ENCODE results near the gene TMEM218.

TMEM218 gene

GRCh38 chr11:125141686-125142535 is 30.5 kb upstream of the TMEM218 start:
- Histone ChIP-seq H3K4me1 (ENCODE audit: low read depth, poor library complexity, severe bottlenecking) (no peaks in the 10 kb centered on the region), H3K79me2 (ENCODE audit: insufficient read depth, low read depth) (no peaks in the 10 kb centered on the region), H3K27ac (no peak overlapping the region), H4K20me1 (ENCODE audit: insufficient read depth) (no peaks in the 10 kb centered on the region), H3K9ac (no peak overlapping the region), H3K27me3 (ENCODE audit: insufficient read depth, low read depth) (no peaks in the 10 kb centered on the region), H2AFZ (ENCODE audit: low read depth) (no peak overlapping the region), H3K36me3 (ENCODE audit: insufficient read depth) (no peaks in the 10 kb centered on the region), H3K4me2 (no peak overlapping the region), H3K4me3 (IDR thresholded peaks at IDR 0.05; ENCODE audit: insufficient read depth, low read depth, low read length) (no peak overlapping the region)
- TF ChIP-seq CTCF (conservative IDR thresholded peaks at IDR 0.05; ENCODE audit: low read depth, low read length): peak; percentile 92

GRCh38 chr11:125141178-125141577 is 29.8 kb upstream of the TMEM218 start:
- no peak overlapping the region for H3K4me3 ChIP-seq (IDR thresholded peaks at IDR 0.05; ENCODE audit: insufficient read depth, low read depth, low read length)
- no peak overlapping the region for H2AFZ ChIP-seq (ENCODE audit: low read depth)
- no peaks in the 10 kb centered on the region for H3K4me1 ChIP-seq (ENCODE audit: low read depth, poor library complexity, severe bottlenecking)
- no peak overlapping the region for H3K27ac ChIP-seq
- H4K20me1 ChIP-seq (ENCODE audit: insufficient read depth): no peaks in the 10 kb centered on the region
- H3K4me2 ChIP-seq: no peak overlapping the region
- H3K9ac ChIP-seq: no peak overlapping the region
- no peaks in the 10 kb centered on the region for H3K79me2 ChIP-seq (ENCODE audit: insufficient read depth, low read depth)
- no peaks in the 10 kb centered on the region for H3K27me3 ChIP-seq (ENCODE audit: insufficient read depth, low read depth)
- H3K36me3 ChIP-seq (ENCODE audit: insufficient read depth): no peaks in the 10 kb centered on the region
- TF ChIP-seq CTCF (conservative IDR thresholded peaks at IDR 0.05; ENCODE audit: low read depth, low read length): no peak

GRCh38 chr11:125140233-125140632 is 28.8 kb upstream of the TMEM218 start:
- no peaks in the 10 kb centered on the region for H3K27me3 ChIP-seq (ENCODE audit: insufficient read depth, low read depth)
- no peak for TF ChIP-seq CTCF (conservative IDR thresholded peaks at IDR 0.05; ENCODE audit: low read depth, low read length)
- no peak overlapping the region for H3K4me2 ChIP-seq
- H3K79me2 ChIP-seq (ENCODE audit: insufficient read depth, low read depth): no peaks in the 10 kb centered on the region
- no peak overlapping the region for H3K9ac ChIP-seq
- H3K36me3 ChIP-seq (ENCODE audit: insufficient read depth): no peaks in the 10 kb centered on the region
- no peak overlapping the region for H2AFZ ChIP-seq (ENCODE audit: low read depth)
- H3K4me1 ChIP-seq (ENCODE audit: low read depth, poor library complexity, severe bottlenecking): no peaks in the 10 kb centered on the region
- no peaks in the 10 kb centered on the region for H4K20me1 ChIP-seq (ENCODE audit: insufficient read depth)
- H3K4me3 ChIP-seq (IDR thresholded peaks at IDR 0.05; ENCODE audit: insufficient read depth, low read depth, low read length): no peak overlapping the region
- H3K27ac ChIP-seq: no peak overlapping the region

GRCh38 chr11:125139778-125140177 is 28.4 kb upstream of the TMEM218 start:
- TF ChIP-seq CTCF (conservative IDR thresholded peaks at IDR 0.05; ENCODE audit: low read depth, low read length): no peak
- Histone ChIP-seq H2AFZ (ENCODE audit: low read depth) (no peak overlapping the region), H3K27ac (no peak overlapping the region), H4K20me1 (ENCODE audit: insufficient read depth) (no peaks in the 10 kb centered on the region), H3K4me2 (no peak overlapping the region), H3K79me2 (ENCODE audit: insufficient read depth, low read depth) (no peaks in the 10 kb centered on the region), H3K36me3 (ENCODE audit: insufficient read depth) (no peaks in the 10 kb centered on the region), H3K27me3 (ENCODE audit: insufficient read depth, low read depth) (no peaks in the 10 kb centered on the region), H3K9ac (no peak overlapping the region), H3K4me1 (ENCODE audit: low read depth, poor library complexity, severe bottlenecking) (no peaks in the 10 kb centered on the region), H3K4me3 (IDR thresholded peaks at IDR 0.05; ENCODE audit: insufficient read depth, low read depth, low read length) (no peak overlapping the region)

All from KMS-11 (cell line).